Glomerular visceral epithelial cell (primary cell): Measurements from ENCODE around the gene SIX5.
"Not testable (repeated sequence)": the region's sequence is repeated elsewhere in the genome, so short reads cannot be mapped to it uniquely, and the experiment has no call there.

Experiments
- DNase-seq: peaks from one replicate; pipeline ENCODE4 v3.0.0-alpha.2; 2016; ENCODE audit errors: extremely low spot score

The SIX5 gene

DNA sequence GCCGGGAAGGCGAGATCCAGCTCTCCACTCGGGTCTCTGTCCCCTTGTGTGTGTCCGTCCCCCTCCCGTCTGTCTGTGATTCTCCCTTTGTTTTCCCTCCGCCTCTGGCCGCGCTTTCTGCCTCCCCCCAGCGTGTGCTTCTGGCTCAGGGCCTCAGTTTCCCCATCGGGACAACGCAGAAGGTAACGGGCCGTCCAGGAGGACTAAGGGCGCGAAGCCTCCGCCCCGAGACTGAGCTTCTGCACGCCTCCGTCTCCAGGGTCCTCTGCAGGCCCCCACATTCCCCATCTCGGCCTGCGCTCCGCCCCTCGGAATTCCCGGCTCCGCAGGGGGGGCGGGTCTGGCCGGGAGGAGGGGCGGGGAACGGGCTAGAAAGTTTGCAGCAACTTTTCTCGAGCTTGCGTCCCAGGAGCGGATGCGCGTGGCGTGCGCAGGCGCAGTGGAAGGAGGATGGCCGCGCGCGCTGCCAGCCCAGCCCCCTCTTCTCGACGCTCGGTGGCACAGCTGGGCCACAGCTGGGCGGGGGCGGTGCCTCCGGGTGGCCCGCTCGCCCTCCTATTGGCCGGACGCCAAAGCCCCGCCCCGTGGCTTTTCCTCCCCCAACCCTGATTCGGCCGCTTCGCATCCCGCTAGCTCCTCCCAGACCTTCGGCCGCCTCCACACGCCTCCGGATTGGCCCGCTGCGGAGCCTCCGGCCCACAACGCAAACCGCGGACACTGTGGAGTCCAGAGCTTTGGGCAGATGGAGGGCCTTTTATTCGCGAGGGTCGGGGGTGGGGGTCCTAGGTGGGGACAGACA, at the start of gene SIX5:
TSS of gene SIX5 (minus strand) at position 269 of the 799 bp plus-strand sequence. CDS start 408 bp downstream, outside the sequence.
- DNase-seq, result peak; percentile 99

DNA sequence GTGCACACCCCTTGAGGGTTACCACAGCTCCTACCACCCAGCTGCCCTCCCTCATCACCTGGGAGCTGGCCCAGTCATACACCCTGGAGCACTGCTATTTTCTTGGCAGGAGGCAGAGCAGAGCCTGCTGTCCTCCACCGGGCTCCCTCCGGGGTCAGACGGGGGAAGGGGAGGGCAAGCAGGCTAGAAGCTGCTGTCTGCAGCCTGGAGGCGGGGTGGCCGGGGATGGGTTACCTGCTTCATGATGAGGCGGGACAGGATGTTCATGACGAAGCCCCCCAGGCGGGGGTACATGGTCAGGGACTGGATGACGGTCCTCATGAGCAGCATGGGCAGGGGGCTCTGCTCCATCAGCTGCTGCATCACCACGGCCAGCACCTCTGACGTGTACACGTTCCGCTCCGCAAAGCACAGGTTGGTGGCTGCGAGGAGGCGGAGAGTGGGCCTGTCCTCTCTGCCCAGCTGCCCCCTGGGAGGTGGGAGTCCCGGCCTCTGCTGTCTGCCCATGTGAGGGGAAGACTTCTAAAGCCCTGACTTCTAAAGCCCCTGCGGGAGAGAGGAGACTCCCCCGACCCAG, 48.8 kb upstream of the SIX5 start:
- DNase-seq, result no peak

DNA sequence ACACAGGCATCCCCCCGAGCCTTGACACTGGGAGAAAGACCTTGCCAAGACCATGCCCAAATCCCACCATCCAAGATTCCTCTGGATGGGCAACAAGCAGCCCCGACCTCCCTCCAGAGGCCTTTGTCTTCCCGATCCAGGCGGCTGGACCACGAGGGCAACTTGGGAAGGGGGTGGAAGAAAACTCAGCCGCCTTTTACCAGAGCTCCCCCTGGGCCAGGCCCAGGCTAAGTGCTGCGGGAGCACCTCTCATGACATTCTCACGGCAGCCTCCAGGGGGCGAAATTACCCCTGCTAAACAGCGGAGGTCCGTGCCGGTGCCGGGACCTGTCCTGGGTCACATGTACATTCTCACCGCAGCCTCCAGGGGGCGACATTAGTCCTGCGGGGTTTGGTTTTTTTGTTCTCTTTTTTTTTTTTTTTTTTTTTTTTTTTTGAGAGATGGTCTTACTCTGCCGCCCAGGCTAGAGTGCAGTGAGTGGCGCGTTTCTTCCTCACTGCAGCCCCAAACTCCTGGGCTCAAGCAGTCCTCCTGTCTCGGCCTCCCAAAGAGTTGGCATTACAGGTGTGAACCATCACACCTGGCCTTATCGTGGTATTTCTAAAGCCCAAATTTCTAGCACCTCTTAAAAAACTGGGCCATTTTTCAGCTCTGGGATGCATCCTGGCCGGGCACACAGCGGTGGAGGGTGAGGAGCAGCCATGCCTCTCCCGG, 48.1 kb upstream of the SIX5 start:
- DNase-seq, result peak; percentile 96

DNA sequence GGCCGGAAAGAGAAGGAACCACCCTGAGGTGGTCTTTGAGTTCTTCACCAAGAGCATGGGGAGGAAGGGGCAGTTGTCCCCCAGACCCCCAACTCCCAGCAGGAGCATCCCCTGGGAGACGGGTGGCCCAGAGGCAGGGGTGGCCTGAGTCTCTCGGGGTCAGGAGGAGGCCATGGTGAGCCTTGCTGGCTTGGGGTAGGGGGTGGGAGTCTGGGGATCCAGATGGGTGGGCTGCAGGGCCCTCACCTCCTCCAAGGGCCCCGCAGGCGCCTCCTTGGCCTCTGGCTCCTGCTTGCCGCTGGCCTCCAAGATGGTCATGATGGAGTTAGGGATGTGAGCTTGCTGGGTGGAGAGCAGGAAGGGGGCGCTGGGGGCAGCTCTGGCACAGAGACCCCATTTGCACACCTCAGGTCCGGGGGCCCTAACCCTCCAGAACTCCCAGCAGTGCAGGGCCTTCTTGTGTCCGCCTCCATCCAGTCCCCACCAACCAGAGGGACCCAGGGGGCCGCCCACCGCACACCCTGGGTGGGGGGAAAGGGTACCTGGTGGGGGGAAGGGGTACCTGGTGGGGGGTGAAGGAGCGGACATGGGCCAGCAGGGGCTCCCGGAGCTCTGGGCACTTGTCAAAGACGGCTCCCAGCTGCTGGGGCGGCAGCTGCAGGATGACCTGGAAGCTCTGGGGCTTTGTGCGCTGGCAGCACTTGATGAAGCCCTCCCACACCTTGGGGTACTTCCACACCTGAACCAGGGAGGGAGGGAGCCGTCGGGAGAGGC, 47.4 kb upstream of the SIX5 start:
- DNase-seq, result no peak

DNA sequence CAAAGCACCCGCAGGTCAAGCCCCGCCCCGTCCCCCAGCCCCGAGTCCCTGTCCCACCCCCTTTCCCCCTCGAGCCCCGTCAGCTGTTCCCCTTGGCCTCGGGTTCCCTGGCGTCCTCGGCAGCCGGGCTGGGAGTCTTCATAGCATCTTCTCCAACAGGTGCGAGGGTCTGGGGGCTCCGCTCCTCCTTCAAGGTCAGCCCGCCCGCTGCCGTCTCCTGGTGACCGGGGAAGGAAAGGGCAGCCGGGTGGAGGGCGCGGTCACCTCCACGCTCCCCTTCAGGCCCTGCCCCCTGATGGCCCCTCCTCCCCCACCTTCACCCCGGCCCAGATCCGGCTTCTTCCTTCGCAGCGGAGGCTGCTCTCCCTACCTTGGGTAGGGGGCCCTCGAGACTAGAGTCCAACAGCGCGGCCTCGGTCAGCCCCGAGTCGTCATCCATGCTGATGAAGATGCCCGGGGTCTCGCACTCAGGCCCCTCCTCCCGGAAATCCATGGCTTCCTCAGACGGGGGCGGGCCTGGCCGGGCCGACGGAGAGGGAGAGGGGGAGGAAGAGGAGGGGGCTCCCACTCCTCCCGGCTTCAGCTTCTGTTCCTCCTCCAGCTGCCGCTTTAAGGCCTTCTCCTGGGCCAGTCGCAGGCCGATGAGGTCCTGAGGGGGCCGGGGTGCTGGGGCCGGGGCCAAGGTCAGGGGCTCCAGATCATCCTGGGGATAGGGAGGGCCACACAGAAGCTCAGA, 46.6 kb upstream of the SIX5 start:
- no peak for DNase-seq

DNA sequence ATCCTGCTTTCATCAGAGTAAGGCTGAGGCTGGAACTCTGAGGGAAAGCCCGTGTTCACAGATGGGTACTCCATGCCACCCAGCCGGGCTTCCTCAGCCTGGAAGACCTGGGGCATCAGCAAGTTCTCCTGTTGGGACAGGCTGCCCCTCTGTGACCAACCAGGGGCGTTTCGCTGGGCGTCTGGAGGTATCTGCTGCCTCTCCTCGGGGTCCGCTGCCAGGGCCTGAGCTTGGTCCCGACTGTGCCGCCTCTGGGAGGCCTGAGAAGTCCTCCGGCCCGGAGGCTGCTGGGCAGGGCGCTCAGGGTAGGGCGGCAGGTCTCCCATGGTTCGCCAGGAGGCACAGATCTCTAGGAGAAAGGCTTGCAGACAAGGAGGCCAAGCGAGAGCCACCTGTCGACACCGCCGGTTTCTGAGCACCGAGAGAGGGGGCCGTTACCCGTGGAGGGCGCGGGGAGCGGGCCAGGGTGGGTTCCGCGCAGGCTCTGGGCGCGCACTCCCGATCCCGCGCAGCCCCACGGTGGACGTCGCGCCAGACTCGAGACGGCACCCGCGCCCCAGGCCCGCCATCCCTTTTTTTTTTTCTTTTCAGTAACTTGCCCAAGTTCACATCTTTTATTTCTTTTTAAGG, 45.9 kb upstream of the SIX5 start, which contains the start of gene RSPH6A:
TSS of gene RSPH6A (minus strand) at position 458 of the 630 bp plus-strand sequence. CDS start at position 326, 132 bp downstream.
- no peak for DNase-seq

DNA sequence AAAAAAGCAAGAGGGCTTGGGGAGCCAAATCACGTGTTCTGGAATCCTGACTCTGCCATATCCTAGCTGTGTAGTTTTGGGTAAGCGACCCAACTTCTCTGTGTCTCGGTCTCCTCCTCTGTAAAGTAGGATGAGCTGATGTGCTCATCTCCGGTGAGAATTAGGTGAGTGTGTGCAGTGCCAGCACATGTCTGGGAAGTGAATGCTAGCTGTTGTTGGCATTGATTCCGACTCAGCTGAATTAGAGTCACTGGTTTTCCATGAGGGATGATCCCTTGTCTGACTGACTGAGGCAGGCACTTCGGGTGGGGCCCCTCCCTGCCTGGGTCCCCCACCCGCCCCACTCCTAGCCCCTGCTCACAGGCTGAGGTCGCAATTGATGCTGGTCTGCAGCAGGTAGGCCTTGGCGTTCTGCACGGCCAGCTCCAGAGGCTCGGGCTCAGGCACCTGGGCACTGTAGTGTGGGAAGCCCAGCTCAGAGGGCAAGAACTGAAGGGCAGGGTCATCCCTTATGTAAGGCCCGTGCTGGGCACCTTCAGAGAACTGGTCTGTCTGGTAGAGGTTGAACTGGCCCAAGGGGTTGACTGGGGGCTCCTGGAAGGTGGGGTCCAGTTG, 45.2 kb upstream of the SIX5 start:
- no peak for DNase-seq

DNA sequence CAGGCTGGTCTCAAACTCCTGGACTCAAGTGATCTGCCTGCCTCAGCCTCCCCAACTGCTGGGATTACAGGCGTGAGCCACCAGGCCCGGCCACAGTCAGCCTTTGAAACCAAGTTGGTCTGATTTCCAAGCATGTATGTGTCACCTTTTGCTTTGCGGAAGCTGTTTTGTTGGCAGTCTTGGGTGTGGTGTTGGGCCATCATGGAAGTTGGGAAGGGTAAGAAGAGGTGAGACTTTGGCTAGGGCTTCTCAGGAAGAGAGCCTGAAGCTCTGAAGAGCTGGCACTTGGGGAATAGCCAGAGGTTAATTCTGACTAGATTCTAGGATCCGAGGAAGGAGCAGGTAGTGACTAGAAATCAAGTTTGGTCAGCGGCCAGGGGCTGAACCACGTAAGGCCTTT, 43.2 kb upstream of the SIX5 start:
- no peak for DNase-seq

DNA sequence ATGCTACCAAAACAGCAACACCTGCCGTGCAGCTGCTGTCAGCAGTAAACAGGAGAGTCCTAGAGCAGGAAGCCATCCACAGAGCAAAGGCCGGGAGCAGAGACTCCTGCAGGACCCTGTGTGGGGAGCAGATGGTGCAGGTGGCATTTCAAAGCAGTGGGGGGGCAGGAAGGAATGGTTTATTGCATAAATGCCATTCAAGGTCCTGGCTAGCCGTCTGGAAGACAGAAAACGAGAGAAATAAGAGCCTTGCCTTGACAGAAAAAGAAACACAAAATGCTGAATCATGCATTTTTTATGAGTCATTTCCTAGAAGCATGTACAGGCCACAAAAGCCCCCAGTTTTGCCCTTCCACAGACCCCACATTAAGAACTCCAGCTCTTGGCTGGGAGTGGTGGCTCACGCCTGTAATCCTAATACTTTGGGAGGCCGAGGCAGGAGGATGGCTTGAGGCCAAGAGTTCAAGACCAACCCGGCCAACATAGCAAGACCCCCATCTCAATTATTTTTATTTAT, 40.6 kb upstream of the SIX5 start:
- peak; percentile 80 for DNase-seq

DNA sequence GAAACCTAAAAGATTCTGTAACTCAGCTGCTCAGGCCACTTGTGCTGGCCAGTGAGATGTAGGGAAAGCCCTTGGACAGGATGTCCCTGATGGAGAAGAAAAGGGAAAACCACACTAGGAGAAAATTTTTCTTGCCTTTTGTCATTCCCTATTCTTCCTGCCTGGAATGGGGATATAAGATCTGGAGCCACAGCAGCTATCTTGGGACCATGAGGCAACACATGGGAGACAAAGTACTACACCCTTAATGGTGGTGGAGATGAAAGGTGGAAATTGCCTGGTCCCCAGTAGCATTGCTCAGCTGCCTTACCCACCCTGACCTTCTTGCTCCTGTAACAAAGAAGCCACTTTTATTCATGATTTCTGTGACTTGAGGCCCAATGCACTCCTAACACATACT, 36.7 kb upstream of the SIX5 start:
- DNase-seq, result no peak

DNA sequence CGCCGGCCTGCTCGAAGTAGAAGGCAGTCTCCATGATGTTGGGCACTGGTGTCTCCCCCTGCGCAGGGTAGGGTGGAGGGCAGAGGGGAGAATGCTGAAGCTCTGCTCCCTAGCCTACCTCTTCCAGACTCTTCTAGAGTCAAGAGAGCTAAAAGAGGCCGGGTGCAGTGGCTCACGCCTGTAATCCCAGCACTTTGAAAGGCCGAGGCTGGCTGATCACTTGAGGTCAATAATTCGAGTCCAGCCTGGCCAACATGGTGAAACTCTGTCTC, 35.8 kb upstream of the SIX5 start:
- no peak for DNase-seq

DNA sequence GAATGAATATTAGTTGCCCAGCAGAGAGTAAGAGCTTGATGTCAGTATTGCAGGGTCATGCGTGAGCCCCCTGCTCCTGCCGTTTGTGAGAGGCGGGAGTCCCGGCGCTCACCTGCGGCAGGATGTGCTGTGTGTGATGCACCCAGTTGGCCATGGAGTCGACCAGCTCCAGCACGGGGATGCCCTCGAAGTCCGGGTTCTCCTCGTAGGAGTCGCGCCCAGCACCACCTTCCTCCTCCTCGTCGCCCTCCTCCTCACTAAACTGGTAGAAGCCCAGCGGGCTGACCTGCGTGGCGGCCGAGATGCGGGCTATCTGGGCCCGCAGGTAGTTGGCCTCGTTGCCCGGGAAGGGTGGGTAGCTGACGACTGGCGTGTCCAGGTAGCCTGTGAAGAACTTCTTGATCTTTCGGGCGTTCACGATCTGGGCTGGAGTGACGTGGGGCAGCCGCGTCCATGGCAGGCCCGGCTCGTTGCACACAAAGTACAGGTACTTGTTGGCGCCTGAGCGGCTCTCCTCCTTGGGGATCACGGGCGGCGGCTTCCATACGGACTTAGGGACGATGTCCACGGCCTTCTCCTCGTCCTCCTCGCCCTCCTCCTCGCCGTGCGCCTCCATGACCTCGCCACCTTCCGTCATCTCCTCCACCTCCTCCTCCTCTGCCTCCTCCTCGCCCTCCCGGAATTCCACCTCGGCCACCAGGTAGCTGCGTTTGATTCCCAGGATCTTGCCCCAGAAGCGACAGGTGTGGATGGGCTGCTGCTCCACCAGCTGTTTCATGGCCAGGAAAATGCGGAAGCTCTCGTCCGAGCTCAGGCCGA, 35.3 kb upstream of the SIX5 start:
- no peak for DNase-seq

DNA sequence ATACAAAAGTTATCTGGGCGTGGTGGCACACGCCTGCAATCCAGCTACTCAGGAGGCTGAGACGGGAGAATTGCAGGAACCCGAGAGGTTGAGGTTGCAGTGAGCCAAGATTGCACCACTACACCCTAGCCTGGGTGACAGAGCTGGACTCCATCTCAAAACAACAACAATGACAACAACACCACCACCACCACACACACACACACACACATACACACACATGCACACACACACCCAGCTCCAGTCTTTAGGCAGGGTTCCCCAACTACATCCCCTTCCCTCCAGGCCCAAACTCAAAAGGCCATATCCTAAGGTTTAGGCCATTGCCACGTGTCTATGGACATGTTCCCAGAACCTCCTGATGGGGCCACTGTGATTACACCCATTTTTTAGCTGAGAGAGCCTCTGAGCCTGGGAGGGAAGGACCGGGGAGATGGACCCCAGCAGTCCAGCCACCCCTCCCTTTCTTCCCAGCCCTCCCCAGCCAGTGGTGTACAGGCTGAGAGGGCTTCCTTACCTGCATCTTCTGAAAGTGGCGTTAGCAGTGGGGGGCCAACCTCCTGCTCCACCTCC, 32.6 kb upstream of the SIX5 start:
- DNase-seq, result no peak

DNA sequence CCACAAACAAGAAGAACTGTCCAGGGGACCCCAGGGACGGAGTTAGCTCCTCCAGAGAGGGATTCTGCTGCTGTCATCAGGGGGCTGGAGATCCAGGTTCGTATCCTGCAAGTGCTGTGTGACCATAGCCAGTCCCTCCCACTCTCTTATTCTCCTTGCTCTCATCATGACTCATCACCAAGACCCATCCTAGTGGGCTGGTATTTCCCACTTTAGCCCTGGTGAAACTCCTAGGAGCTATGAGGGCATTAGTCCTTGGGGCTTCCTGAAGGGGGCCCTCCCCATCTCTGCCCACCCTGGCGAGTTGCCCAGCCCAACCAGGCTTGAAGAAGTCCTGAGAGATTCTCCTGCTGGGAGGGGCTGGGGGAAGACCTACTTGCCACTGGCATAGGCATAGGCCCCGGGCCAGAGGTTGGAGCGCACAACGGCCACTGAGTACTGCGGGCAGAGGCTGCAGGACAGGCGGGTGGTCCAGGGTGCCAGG, 31.1 kb upstream of the SIX5 start:
- DNase-seq, result peak; percentile 91

DNA sequence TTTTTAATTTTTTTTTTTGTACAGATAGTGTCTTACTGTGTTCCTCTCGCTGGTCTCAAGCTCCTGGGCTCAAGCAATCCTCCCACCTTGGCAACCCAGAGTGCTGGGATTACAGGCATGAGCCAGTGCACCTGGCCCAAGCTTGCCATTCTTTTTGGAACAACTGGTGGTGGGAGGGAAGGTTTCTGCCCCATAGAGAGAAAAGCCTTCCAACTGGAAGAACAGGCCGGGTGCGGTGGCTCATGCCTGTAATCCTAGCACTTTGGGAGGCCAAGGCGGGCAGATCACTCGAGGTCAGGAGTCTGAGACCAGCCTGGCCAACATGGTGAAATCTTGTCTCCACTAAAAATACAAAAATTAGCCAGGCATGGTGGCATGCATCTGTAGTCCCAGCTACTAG, 30.5 kb upstream of the SIX5 start:
- DNase-seq, result not testable (repeated sequence)

DNA sequence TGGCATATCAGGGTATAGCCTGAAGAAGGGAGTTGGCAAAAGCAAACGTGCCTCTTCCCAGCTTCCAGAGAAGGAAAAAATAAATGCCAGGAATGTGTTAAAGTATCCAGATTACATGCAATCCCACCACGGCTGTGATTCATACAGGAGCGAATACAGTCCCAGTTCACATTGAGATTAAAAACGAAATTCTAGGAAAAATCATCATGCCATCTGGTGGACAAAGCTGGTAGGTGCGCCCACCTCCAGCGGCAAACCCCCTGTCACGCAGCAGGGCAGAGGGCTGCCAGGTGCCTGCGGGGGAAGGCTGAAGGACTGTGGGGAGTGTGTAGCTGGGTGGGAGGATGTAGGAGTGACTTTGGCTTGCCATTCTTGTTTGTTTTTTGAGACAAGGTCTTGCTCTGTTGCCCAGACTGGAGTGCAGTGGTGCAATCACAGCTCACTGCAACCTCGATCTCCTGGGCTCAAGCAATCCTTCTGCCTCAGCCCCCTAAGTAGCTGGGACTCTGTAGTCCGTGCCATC, 30.0 kb upstream of the SIX5 start:
- DNase-seq, result peak; percentile 80

DNA sequence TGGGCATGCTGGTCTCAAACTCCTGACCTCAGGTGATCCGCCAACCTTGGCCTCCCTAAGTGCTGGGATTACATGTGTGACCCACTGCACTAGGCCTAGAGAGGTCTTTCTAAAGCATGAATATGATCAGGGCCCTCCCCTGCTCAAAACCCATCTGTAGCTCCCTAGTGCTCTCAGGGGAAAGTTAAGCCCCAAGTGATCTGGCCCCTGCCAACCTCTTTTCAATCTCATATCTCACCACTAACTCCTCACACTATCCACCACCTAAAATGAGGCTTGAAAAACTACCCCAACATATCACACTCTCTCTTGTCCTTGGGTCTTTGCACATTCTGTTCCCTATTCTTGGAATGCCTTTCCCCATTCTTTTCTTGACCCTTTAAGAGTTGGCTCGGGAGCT, 25.6 kb upstream of the SIX5 start:
- no peak for DNase-seq

DNA sequence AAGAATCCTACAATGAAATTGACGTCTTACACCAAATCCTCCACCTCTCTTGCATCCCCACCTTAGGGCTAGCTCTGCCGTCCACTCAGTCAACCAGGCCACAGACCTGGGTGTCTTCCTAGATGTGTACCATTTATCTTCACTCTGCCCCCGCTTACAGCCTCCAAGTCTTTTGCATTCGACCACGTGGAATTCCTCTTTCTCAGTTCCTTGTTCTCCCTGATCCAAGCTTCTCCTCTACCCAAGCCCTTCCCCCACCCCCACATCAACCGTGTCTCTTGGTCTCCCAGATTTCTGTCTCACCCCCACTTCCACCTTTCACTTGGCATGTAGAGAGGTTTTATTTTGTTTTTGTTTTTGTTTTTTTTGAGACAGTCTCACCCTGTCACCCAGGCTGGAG, 24.8 kb upstream of the SIX5 start:
- DNase-seq, result no peak

DNA sequence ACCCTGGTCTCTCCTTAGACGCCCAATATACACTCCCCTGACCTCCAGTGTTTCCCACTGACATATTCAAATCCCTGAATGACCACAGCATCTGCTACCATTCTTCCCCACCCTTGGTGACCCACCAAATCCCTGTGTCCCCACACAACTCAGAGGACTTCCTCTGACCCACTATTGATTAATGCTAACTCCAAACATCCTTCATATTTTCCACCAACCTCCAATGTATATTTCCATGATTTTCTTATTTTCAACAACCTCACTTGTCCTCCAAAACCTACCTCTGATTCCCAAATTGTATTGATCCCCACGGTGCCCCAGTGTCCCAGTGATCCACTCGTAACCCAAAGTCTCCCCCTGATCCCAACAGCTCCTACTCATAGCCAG, 24.1 kb upstream of the SIX5 start:
- no peak for DNase-seq
